Stomach (tissue), 9 donors: ENCODE measurements around the gene DOK5. TPM values are rescaled to one million over a fixed set of nuclear protein-coding genes. Genes with fewer than 3 reads are reported as not detected.

Source experiments
- DNase-seq, 2 donors: peaks; one replicate each; pipeline versions ENCODE4 v3.0.0 to v3.0.0-alpha.2; 2013 to 2019
- H3K27ac ChIP-seq, 5 donors: fragments of 200-600 bp in 4 of 5; sonication (generic) in 4 of 5; one replicate each; pipeline ENCODE4 v1.5.1; 2013 to 2019; ENCODE audit warnings: mild to moderate bottlenecking in 1 of 5, moderate library complexity in 1 of 5
- H3K27me3 ChIP-seq, 3 donors: fragments of 200-600 bp; sonication (generic); one replicate each; pipeline ENCODE4 v1.5.1; 2017 to 2019; ENCODE audit warnings: mixed run types in 1 of 3
- H3K36me3 ChIP-seq, 4 donors: fragments of 200-600 bp; sonication (generic); 1 replicate in 3 of 4; 2 replicates in 1 of 4; pipeline ENCODE4 v1.5.1; 2016 to 2019
- H3K4me1 ChIP-seq, 4 donors: fragments of 200-600 bp; sonication (generic); one replicate each; pipeline ENCODE4 v1.5.1; 2016 to 2019
- H3K4me3 ChIP-seq, 4 donors: fragments of 200-600 bp; sonication (generic) in 3 of 4; one replicate each; pipeline ENCODE4 v1.5.1; 2016 to 2019; ENCODE audit warnings: mild to moderate bottlenecking in 1 of 4
- H3K9me3 ChIP-seq, 4 donors: fragments of 200-600 bp; sonication (generic); one replicate each; pipeline ENCODE4 v1.5.1; 2016 to 2019
- EP300 ChIP-seq: sonication (generic); formaldehyde crosslinking; IDR thresholded peaks from one replicate; pipeline ENCODE4 v1.6.1; 2017; ENCODE audit warnings: antibody characterized with exemption
- POLR2A ChIP-seq, 4 donors: fragments of 450-650 bp; IDR thresholded peaks; one replicate each; pipeline ENCODE4 v1.6.1; 2016; ENCODE audit warnings: antibody characterized with exemption in 4 of 4, control low read depth in 2 of 4, mild to moderate bottlenecking in 1 of 4, moderate library complexity in 1 of 4
- POLR2AphosphoS5 ChIP-seq, 3 donors: sonication (generic); formaldehyde crosslinking; IDR thresholded peaks; one replicate each; pipeline ENCODE4 v1.6.1; 2016; ENCODE audit warnings: antibody characterized with exemption in 3 of 3
- WGBS, 5 donors: extraction: QIAGEN DNeasy Blood & Tissue Kit in 3 of 5; methylation state at CpG; one replicate each; pipeline versions ENCODE4 v1.1.5 to v1.1.7; 2013 to 2018; 5-methylcytosine and 5-hydroxymethylcytosine counted together
- intact Hi-C: fragments of 100-400 bp; cut with DNase I; formaldehyde crosslinking; loops from one replicate; pipeline ENCODE4 v1.15.1; 2023; ENCODE audit warnings: low total_unique reads
- polyA plus RNA-seq, 3 donors: library from polyadenylated mRNA; stranded (reverse); fragments of 200-250 nt; gene quantifications; one replicate each; pipeline ENCODE4 v1.2.3, GENCODE V29; 2013
- total RNA-seq, 5 donors: library from RNA; depleted of rRNA; stranded (reverse); fragments of >200 nt; gene quantifications; one replicate each; pipeline versions ENCODE4 v1.1.0 to v1.2.3, GENCODE V29; 2014 to 2016
- TF ChIP-seq, protein P1 (sequence below), 7 experiments: fragments of 450-650 bp in 4 of 7; fragments of 200-600 bp in 3 of 7; sonication (generic) in 3 of 7; IDR thresholded peaks; one replicate each; pipeline ENCODE4 v1.5.1; 2016 to 2019; ENCODE audit warnings: antibody characterized with exemption in 7 of 7, control low read depth in 2 of 7, mild to moderate bottlenecking in 1 of 7
- donor health status: healthy with polysubstance abuse.
- donor health status: Bipolar disorder and iron deficiency.
- donor health status: healthy.

The DOK5 gene
- total and polyA plus RNA-seq, 8 donors, result 0.58 to 4.4 (median 1.1) TPM; not detected in 4

DNA sequence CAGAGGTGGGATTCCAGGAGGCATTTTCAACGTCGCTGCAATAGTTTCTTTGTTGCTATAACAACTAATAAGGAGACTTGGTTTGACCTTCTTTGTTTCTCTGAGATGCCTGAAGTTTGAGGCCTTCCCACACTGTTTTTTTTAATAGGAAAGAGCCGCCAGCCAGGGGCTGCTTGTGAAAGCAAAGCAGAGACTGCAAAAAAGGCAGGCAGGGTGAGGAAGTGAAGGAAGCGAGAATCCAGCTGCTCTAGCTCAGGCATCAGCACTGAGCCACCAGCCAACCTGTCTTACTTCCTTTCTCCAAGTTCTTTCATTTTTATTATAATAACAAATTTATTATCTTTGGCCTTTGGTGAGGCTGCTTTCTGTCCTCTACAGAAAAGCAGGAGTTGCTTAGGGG lies 179.1 kb downstream of the DOK5 start:
- no peaks in the 10 kb centered on the region for H3K36me3 ChIP-seq

GRCh38 chr20:54657268-54657826 lies 182.0 kb downstream of the DOK5 start:
- no peaks in the 10 kb centered on the region for H3K4me1 ChIP-seq
- H3K9me3 ChIP-seq, result no peaks in the 10 kb centered on the region
- H3K36me3 ChIP-seq, result no peaks in the 10 kb centered on the region
- 66 to 78% (median 70%) methylated on average over 2 of the region's 2 CpGs for WGBS, 5 donors
- no peak overlapping the region for H3K27ac ChIP-seq
- intact Hi-C loops, result no loop called here
- DNase-seq, result no peak
- TF ChIP-seq EP300 (no peak), POLR2AphosphoS5 (IDR thresholded peaks at IDR 0.05) (no peak), POLR2A (IDR thresholded peaks at IDR 0.05) (no peak)
- TF ChIP-seq, protein P1, sequence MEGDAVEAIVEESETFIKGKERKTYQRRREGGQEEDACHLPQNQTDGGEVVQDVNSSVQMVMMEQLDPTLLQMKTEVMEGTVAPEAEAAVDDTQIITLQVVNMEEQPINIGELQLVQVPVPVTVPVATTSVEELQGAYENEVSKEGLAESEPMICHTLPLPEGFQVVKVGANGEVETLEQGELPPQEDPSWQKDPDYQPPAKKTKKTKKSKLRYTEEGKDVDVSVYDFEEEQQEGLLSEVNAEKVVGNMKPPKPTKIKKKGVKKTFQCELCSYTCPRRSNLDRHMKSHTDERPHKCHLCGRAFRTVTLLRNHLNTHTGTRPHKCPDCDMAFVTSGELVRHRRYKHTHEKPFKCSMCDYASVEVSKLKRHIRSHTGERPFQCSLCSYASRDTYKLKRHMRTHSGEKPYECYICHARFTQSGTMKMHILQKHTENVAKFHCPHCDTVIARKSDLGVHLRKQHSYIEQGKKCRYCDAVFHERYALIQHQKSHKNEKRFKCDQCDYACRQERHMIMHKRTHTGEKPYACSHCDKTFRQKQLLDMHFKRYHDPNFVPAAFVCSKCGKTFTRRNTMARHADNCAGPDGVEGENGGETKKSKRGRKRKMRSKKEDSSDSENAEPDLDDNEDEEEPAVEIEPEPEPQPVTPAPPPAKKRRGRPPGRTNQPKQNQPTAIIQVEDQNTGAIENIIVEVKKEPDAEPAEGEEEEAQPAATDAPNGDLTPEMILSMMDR (IDR thresholded peaks at IDR 0.05), result no peak
- no peaks in the 10 kb centered on the region for H3K27me3 ChIP-seq
- no peak overlapping the region for H3K4me3 ChIP-seq

More for the DNA sequence above, 179.1 kb downstream of the DOK5 start:
- TF ChIP-seq EP300 (no peak), POLR2A (IDR thresholded peaks at IDR 0.05) (no peak), POLR2AphosphoS5 (IDR thresholded peaks at IDR 0.05) (no peak)
- TF ChIP-seq, protein P1 (IDR thresholded peaks at IDR 0.05), result no peak
- H3K4me3 ChIP-seq, result no peak overlapping the region
- peak in 1 of 2 donors; percentile 55 for DNase-seq
- intact Hi-C loops, result no loop called here
- no peak overlapping the region for H3K27ac ChIP-seq
- no peaks in the 10 kb centered on the region for H3K27me3 ChIP-seq
- no peaks in the 10 kb centered on the region for H3K9me3 ChIP-seq
- WGBS, 5 donors, result 45 to 62% (median 58%) methylated on average over 4 of the region's 4 CpGs
- H3K4me1 ChIP-seq, result peaks cover 0 to 12% (median 4%) of the 10 kb centered on the region in 4 donors

DNA sequence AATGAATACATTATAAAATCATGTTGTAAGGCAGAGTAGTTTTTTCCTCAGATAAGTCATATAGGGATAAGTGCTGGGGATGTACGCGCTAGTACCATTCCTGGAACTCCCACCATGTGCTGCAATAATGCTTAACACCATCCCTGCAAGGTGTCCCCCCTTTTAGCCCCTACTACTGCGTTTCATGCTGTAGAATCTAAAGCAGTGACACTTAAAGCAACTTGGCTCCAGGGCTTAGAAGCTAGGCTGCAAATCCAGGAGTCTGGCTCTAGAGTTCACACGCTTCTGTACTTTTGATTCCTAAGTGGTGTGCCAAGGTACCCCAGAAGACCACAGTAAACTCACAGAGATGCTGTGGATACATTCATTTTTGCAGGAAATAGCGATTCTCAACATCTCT lies 183.1 kb downstream of the DOK5 start:
- intact Hi-C loops, result no loop called here
- TF ChIP-seq POLR2A (IDR thresholded peaks at IDR 0.05) (no peak), POLR2AphosphoS5 (IDR thresholded peaks at IDR 0.05) (no peak), EP300 (no peak)
- TF ChIP-seq, protein P1 (IDR thresholded peaks at IDR 0.05), result no peak
- Histone ChIP-seq H3K4me3 (no peak overlapping the region), H3K9me3 (no peaks in the 10 kb centered on the region), H3K4me1 (no peaks in the 10 kb centered on the region), H3K27me3 (no peaks in the 10 kb centered on the region), H3K27ac (no peak overlapping the region), H3K36me3 (no peaks in the 10 kb centered on the region)
- DNase-seq, result no peak
- 80 to 92% (median 82%) methylated on average over 5 of the region's 5 CpGs for WGBS, 5 donors

DNA sequence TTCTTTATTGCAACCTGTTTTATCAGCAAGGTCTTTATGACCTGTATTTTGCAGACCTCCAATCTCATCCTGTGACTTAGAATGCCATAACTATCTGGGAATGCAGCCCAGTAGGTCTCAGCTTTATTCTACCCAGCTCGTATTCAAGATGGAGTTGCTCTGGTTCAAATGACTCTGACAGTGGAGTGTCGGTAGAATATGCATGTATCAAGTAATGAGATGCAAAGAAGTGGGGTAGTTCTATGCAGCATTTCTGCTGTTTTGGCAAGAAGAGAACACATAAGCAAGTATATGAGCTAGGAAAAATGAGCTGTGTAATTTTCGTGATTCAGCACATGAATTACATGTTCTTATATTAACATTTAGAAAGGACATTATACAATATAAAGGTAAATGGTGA lies 185.9 kb downstream of the DOK5 start:
- 52 to 72% (median 56%) methylated on average over 3 of the region's 3 CpGs for WGBS, 5 donors
- H3K36me3 ChIP-seq, result no peaks in the 10 kb centered on the region
- no peak for TF ChIP-seq POLR2AphosphoS5 (IDR thresholded peaks at IDR 0.05)
- peaks cover 0 to 9% (median 0%) of the 10 kb centered on the region in 3 donors for H3K27me3 ChIP-seq
- no peaks in the 10 kb centered on the region for H3K9me3 ChIP-seq
- H3K4me1 ChIP-seq, result no peaks in the 10 kb centered on the region
- H3K27ac ChIP-seq, result no peak overlapping the region
- no peak overlapping the region for H3K4me3 ChIP-seq
- DNase-seq, result no peak
- intact Hi-C loops, result no loop called here

GRCh38 chr20:54661880-54662465 lies 186.6 kb downstream of the DOK5 start:
- H3K27ac ChIP-seq, result no peak overlapping the region
- H3K9me3 ChIP-seq, result no peaks in the 10 kb centered on the region
- H3K27me3 ChIP-seq, result peaks cover 0 to 9% (median 0%) of the 10 kb centered on the region in 3 donors
- no peaks in the 10 kb centered on the region for H3K36me3 ChIP-seq
- H3K4me1 ChIP-seq, result no peaks in the 10 kb centered on the region
- 49 to 65% (median 53%) methylated on average over 8 of the region's 8 CpGs for WGBS, 5 donors
- intact Hi-C loops, result no loop called here
- no peak overlapping the region for H3K4me3 ChIP-seq
- no peak for DNase-seq
- no peak for TF ChIP-seq POLR2AphosphoS5 (IDR thresholded peaks at IDR 0.05)
- TF ChIP-seq, protein P1 (IDR thresholded peaks at IDR 0.05), result no peak
- TF ChIP-seq POLR2A (IDR thresholded peaks at IDR 0.05), result no peak
- TF ChIP-seq EP300, result no peak
